Thyroid gland (tissue), 4 donors: ENCODE measurements around the gene SH2D6.

Experiments used
- CTCF ChIP-seq, 6 experiments: fragments of 200-600 bp in 3 of 6; fragments of 450-650 bp in 3 of 6; sonication (generic) in 3 of 6; IDR thresholded peaks; one replicate each; pipeline ENCODE4 v1.5.1; 2016 to 2019; ENCODE audit warnings: antibody characterized with exemption in 6 of 6, mild to moderate bottlenecking in 2 of 6, inconsistent platforms in 1 of 6, moderate library complexity in 1 of 6
- POLR2A ChIP-seq, 2 donors: fragments of 450-650 bp; IDR thresholded peaks; one replicate each; pipeline ENCODE4 v1.6.1; 2017; ENCODE audit warnings: antibody characterized with exemption in 2 of 2, mild to moderate bottlenecking in 2 of 2, moderate library complexity in 1 of 2

- no peak for TF ChIP-seq CTCF (IDR thresholded peaks at IDR 0.05)
- no peak for TF ChIP-seq POLR2A (IDR thresholded peaks at IDR 0.05)
These were observed 41.4 kb upstream of the SH2D6 start for GRCh38 chr2:85377083-85377482.
